T-cell (primary cell): ENCODE data around the gene SETBP1. TPM values are rescaled to one million over a fixed set of nuclear protein-coding genes. Genes with fewer than 3 reads are reported as not detected.

Experiments
- ATAC-seq, 4 experiments: fragments of 200-7000 bp in 3 of 4; fragments of 150-1000 bp in 1 of 4; cut with Tn5 transposase; replicated peaks in 1 of 4; 1 replicate in 3 of 4; 2 replicates in 1 of 4; pipeline ENCODE4 v1.10.0; 2021; ENCODE audit warnings: moderate library complexity in 3 of 4, mild to moderate bottlenecking in 2 of 4, moderate number of reproducible peaks in 1 of 4
- CTCF ChIA-PET, 2 donors: fragments of 300-600 bp; sonication (Branson Sonifier 250); formaldehyde crosslinking; loops; one replicate each; lab custom pipeline; 2022; ENCODE audit warnings: antibody characterized with exemption in 2 of 2; lab: Charles Lee
- POLR2A ChIA-PET, 2 donors: fragments of 300-600 bp; sonication (Branson Sonifier 250); formaldehyde crosslinking; loops; one replicate each; lab custom pipeline; 2022; ENCODE audit warnings: antibody characterized with exemption in 2 of 2; lab: Charles Lee
- DNase-seq, 35 experiments: peaks; one replicate each; pipeline versions ENCODE4 v3.0.0 to v3.0.0-alpha.2; 2013 to 2023
- H3K27ac ChIP-seq: one replicate; pipeline ENCODE4 v1.5.1; 2013; ENCODE audit warnings: low read length
- H3K27me3 ChIP-seq, 2 experiments: replicated peaks in 1 of 2; 1 replicate in 1 of 2; 2 replicates in 1 of 2; pipeline versions ENCODE4 v1.6.1 to v1.7.0; 2013; ENCODE audit warnings: low read length in 1 of 2, mixed read lengths in 1 of 2; ENCODE audit not compliant: control insufficient read depth in 2 of 2, insufficient read depth in 2 of 2; ENCODE audit errors: extremely low read depth in 1 of 2
- H3K36me3 ChIP-seq, 2 donors: 1 replicate in 1 of 2; 2 replicates in 1 of 2; pipeline versions ENCODE4 v1.6.1 to v1.7.0; 2013; ENCODE audit warnings: low read length in 1 of 2; ENCODE audit not compliant: control insufficient read depth in 2 of 2, insufficient read depth in 1 of 2; ENCODE audit errors: extremely low read depth in 1 of 2
- H3K4me1 ChIP-seq, 2 experiments: 1 replicate in 1 of 2; 2 replicates in 1 of 2; pipeline versions ENCODE4 v1.6.1 to v1.7.0; 2013; ENCODE audit warnings: low read length in 2 of 2, mixed read lengths in 1 of 2; ENCODE audit not compliant: insufficient read depth in 2 of 2, control insufficient read depth in 1 of 2; ENCODE audit errors: extremely low read depth in 1 of 2
- H3K4me3 ChIP-seq, 2 donors: 1 replicate in 1 of 2; 2 replicates in 1 of 2; pipeline versions ENCODE4 v1.5.1 to v1.7.0; 2013; ENCODE audit warnings: mild to moderate bottlenecking in 2 of 2, low read length in 1 of 2, moderate library complexity in 1 of 2; ENCODE audit not compliant: control insufficient read depth in 1 of 2; ENCODE audit errors: extremely low read depth in 1 of 2
- H3K9me3 ChIP-seq: 2 replicates; pipeline ENCODE4 v1.7.0; 2013
- H3K27ac Mint-ChIP-seq, 2 donors: one replicate each; pipeline ENCODE4 v1.8.0; 2020 to 2021; ENCODE audit warnings: mild to moderate bottlenecking in 2 of 2, mixed read lengths in 2 of 2
- H3K27me3 Mint-ChIP-seq, 2 donors: one replicate each; pipeline ENCODE4 v1.8.0; 2021 to 2022; ENCODE audit warnings: mixed read lengths in 2 of 2
- H3K36me3 Mint-ChIP-seq: one replicate; pipeline ENCODE4 v1.8.0; 2021; ENCODE audit warnings: mixed read lengths
- H3K4me1 Mint-ChIP-seq, 3 donors: one replicate each; pipeline ENCODE4 v1.8.0; 2020 to 2022; ENCODE audit warnings: mixed read lengths in 3 of 3, mild to moderate bottlenecking in 1 of 3
- H3K4me3 Mint-ChIP-seq, 3 donors: one replicate each; pipeline ENCODE4 v1.8.0; 2020 to 2022; ENCODE audit warnings: mild to moderate bottlenecking in 3 of 3, mixed read lengths in 3 of 3, moderate library complexity in 3 of 3
- H3K9me3 Mint-ChIP-seq, 3 donors: one replicate each; pipeline ENCODE4 v1.8.0; 2020 to 2022; ENCODE audit warnings: mixed read lengths in 3 of 3
- WGBS: methylation state at CpG from one replicate; pipeline ENCODE4 v1.1.5; 2013; ENCODE audit warnings: missing lambda C conversion rate; ENCODE audit not compliant: insufficient coverage; 5-methylcytosine and 5-hydroxymethylcytosine counted together
- total RNA-seq, 35 experiments: library from RNA in 6 of 35; stranded (reverse) in 6 of 35; fragments of 120-200 nt in 1 of 35; gene quantifications; one replicate each; pipeline versions ENCODE4 v1.2.1 to v1.2.4 and lab custom pipeline; 2013 to 2026

Gene SETBP1
- total RNA-seq, 5 donors from 2014 or later (not counting 1 experiment from before 2014, with no cell fraction given), result 1.6 to 5.7 (median 3.2) TPM

GRCh38 chr18:44880170-44880569 is 199.5 kb downstream of the SETBP1 start:
- 95% methylated on average over 5 of the region's 5 CpGs for WGBS
- no peak overlapping the region for H3K4me3 Mint-ChIP-seq
- Histone ChIP-seq H3K36me3 (no peaks in the 10 kb centered on the region), H3K4me3 (no peak overlapping the region), H3K9me3 (no peaks in the 10 kb centered on the region), H3K27ac (no peak overlapping the region), H3K4me1 (no peaks in the 10 kb centered on the region), H3K27me3 (no peaks in the 10 kb centered on the region)
- H3K27me3 Mint-ChIP-seq, result peaks cover 0 to 6% of the 10 kb centered on the region in 2 donors
- DNase-seq (no peak), ATAC-seq (no peak)
- POLR2A ChIA-PET, result no interaction called here
- no peak overlapping the region for H3K27ac Mint-ChIP-seq
- H3K4me1 Mint-ChIP-seq, result no peaks in the 10 kb centered on the region
- CTCF ChIA-PET, result no interaction called here
- no peaks in the 10 kb centered on the region for H3K36me3 Mint-ChIP-seq
- no peaks in the 10 kb centered on the region for H3K9me3 Mint-ChIP-seq

- Mint-ChIP-seq H3K9me3 (no peaks in the 10 kb centered on the region), H3K27me3 (peaks cover 0 to 6% of the 10 kb centered on the region in 2 donors)
Measured at GRCh38 chr18:44881461-44882162, 200.9 kb downstream of the SETBP1 start.

GRCh38 chr18:44882163-44882868 is 201.6 kb downstream of the SETBP1 start:
- no peaks in the 10 kb centered on the region for H3K9me3 Mint-ChIP-seq
- no peak for DNase-seq
- no peak overlapping the region for H3K4me3 ChIP-seq
- ATAC-seq, result no peak
- no peak overlapping the region for H3K27ac Mint-ChIP-seq
- ChIA-PET CTCF (interaction anchor here in 1 of 2 donors (0.7 kb wide), 1 partner anchor 177 kb away, joined by 3 read pairs; no protein-coding TSS in a partner anchor), POLR2A (interaction anchor here in 1 of 2 donors (0.6 kb wide), 1 partner anchor 76 kb away, joined by 8 read pairs; no protein-coding TSS in a partner anchor)
- no peaks in the 10 kb centered on the region for H3K27me3 ChIP-seq
- no peaks in the 10 kb centered on the region for H3K4me1 ChIP-seq
- peaks cover 0 to 6% of the 10 kb centered on the region in 2 donors for H3K27me3 Mint-ChIP-seq
- no peak overlapping the region for H3K27ac ChIP-seq
- 97% methylated on average over 3 of the region's 6 CpGs for WGBS
- no peaks in the 10 kb centered on the region for H3K36me3 ChIP-seq
- peaks cover 0 to 6% (median 2%) of the 10 kb centered on the region in 3 donors for H3K4me1 Mint-ChIP-seq
- H3K9me3 ChIP-seq, result no peaks in the 10 kb centered on the region
- no peak overlapping the region for H3K4me3 Mint-ChIP-seq
- H3K36me3 Mint-ChIP-seq, result no peaks in the 10 kb centered on the region

More at GRCh38 chr18:44881461-44882162, 200.9 kb downstream of the SETBP1 start:
- H3K4me3 Mint-ChIP-seq, result no peak overlapping the region
- Histone ChIP-seq H3K4me1 (no peaks in the 10 kb centered on the region), H3K36me3 (no peaks in the 10 kb centered on the region), H3K4me3 (no peak overlapping the region), H3K27me3 (no peaks in the 10 kb centered on the region), H3K9me3 (no peaks in the 10 kb centered on the region), H3K27ac (no peak overlapping the region)
- ATAC-seq (no peak), DNase-seq (no peak)
- no peaks in the 10 kb centered on the region for H3K36me3 Mint-ChIP-seq
- ChIA-PET POLR2A (interaction anchor here in 1 of 2 donors (0.6 kb wide), 1 partner anchor 75 kb away, joined by 8 read pairs; no protein-coding TSS in a partner anchor), CTCF (interaction anchor here in 1 of 2 donors (0.7 kb wide), 1 partner anchor 176 kb away, joined by 3 read pairs; no protein-coding TSS in a partner anchor)
- H3K27ac Mint-ChIP-seq, result no peak overlapping the region
- no peaks in the 10 kb centered on the region for H3K4me1 Mint-ChIP-seq
- 100% methylated on average over 3 of the region's 9 CpGs for WGBS

GRCh38 chr18:44883671-44884070 is 203.0 kb downstream of the SETBP1 start:
- no peaks in the 10 kb centered on the region for H3K36me3 ChIP-seq
- no peaks in the 10 kb centered on the region for H3K27me3 ChIP-seq
- H3K27me3 Mint-ChIP-seq, result peaks cover 0 to 6% of the 10 kb centered on the region in 2 donors
- no peaks in the 10 kb centered on the region for H3K36me3 Mint-ChIP-seq
- no peak overlapping the region for H3K4me3 Mint-ChIP-seq
- ATAC-seq (no peak), DNase-seq (no peak)
- H3K9me3 ChIP-seq, result no peaks in the 10 kb centered on the region
- H3K9me3 Mint-ChIP-seq, result no peaks in the 10 kb centered on the region
- no peak overlapping the region for H3K27ac Mint-ChIP-seq
- CTCF ChIA-PET, result no interaction called here
- no peaks in the 10 kb centered on the region for H3K4me1 ChIP-seq
- H3K27ac ChIP-seq, result no peak overlapping the region
- no CpG with 5 or more reads among the region's 4 CpGs for WGBS
- H3K4me1 Mint-ChIP-seq, result peaks cover 0 to 8% (median 4%) of the 10 kb centered on the region in 3 donors
- POLR2A ChIA-PET, result no interaction called here
- no peak overlapping the region for H3K4me3 ChIP-seq

- ChIA-PET CTCF (no interaction called here), POLR2A (no interaction called here)
- Histone ChIP-seq H3K36me3 (no peaks in the 10 kb centered on the region), H3K4me3 (no peak overlapping the region), H3K9me3 (no peaks in the 10 kb centered on the region), H3K27me3 (no peaks in the 10 kb centered on the region), H3K27ac (no peak overlapping the region), H3K4me1 (no peaks in the 10 kb centered on the region)
- H3K27ac Mint-ChIP-seq, result no peak overlapping the region
- H3K27me3 Mint-ChIP-seq, result peaks cover 0 to 6% of the 10 kb centered on the region in 2 donors
- no peaks in the 10 kb centered on the region for H3K36me3 Mint-ChIP-seq
- H3K9me3 Mint-ChIP-seq, result no peaks in the 10 kb centered on the region
- H3K4me3 Mint-ChIP-seq, result no peak overlapping the region
- DNase-seq, result no peak
- ATAC-seq, result no peak
- peaks cover 0 to 8% (median 4%) of the 10 kb centered on the region in 3 donors for H3K4me1 Mint-ChIP-seq
Measured at GRCh38 chr18:44884431-44884830, 203.7 kb downstream of the SETBP1 start.

GRCh38 chr18:44885507-44885906 is 204.8 kb downstream of the SETBP1 start:
- Mint-ChIP-seq H3K27me3 (peaks cover 0 to 6% of the 10 kb centered on the region in 2 donors), H3K9me3 (no peaks in the 10 kb centered on the region), H3K4me1 (peaks cover 0 to 8% (median 4%) of the 10 kb centered on the region in 3 donors), H3K4me3 (no peak overlapping the region), H3K27ac (no peak overlapping the region), H3K36me3 (no peaks in the 10 kb centered on the region)
- DNase-seq, result no peak
- no CpG with 5 or more reads among the region's 4 CpGs for WGBS
- Histone ChIP-seq H3K4me1 (no peaks in the 10 kb centered on the region), H3K27ac (no peak overlapping the region), H3K27me3 (no peaks in the 10 kb centered on the region), H3K36me3 (no peaks in the 10 kb centered on the region), H3K9me3 (no peaks in the 10 kb centered on the region), H3K4me3 (no peak overlapping the region)
- ChIA-PET POLR2A (interaction anchor here in 1 of 2 donors (0.5 kb wide), 1 partner anchor 62 kb away, joined by 13 read pairs; no protein-coding TSS in a partner anchor), CTCF (no interaction called here)
- no peak for ATAC-seq
